Esophagus mucosa (tissue), 1 donor: ENCODE measurements around the gene IL17D. TPM values are rescaled to one million over a fixed set of nuclear protein-coding genes. Genes with fewer than 3 reads are reported as not detected.

Experiments used
- ATAC-seq: fragments of 200-7000 bp; cut with Tn5 transposase; one replicate; pipeline ENCODE4 v1.9.1; 2020
- total RNA-seq: library from RNA; stranded (reverse); gene quantifications from one replicate; pipeline ENCODE4 v1.2.4, GENCODE V29; 2023
- donor health status: DM: yes; HTN: yes; CAD: no.

Gene IL17D
- total RNA-seq, 1 donor from 2014 or later, result 0.28 TPM

DNA sequence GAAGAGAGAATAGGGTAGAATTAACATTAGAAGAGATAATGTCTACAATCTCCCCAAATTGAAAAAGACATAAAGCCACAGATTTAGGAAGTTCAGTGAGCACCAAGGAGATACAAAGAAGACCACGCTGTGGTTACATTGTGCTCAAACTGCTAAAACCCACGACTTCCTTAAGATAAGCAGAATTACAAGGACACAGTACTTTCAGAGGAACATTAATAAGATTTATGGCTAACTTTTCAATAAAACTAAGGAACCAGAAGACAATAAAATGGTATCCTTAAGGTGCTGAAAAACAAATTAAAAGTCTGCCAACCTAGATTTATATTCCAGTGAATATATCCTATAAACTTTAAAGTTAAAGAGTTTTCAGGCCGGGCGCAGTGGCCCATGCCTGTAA is 7.4 kb upstream of the IL17D start:
- no peak for ATAC-seq

DNA sequence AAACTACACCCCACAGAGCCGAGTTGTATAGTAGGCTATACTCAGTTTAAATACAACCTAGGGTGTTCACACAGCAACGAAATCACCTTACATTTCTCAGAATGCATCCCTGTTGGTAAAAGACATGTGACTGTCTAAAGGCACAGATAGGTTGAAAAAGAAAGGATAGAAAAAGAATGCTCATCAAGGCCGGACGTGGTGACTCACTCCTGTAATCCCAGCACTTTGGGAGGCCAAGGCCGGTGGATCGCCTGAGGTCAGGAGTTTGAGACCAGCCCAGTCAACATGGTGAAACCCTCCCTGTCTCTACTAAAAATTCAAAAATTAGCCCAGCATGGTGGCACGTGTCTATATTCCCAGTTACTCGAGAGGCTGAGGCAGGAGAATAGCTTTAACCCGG is 3.8 kb upstream of the IL17D start:
- no peak for ATAC-seq

DNA sequence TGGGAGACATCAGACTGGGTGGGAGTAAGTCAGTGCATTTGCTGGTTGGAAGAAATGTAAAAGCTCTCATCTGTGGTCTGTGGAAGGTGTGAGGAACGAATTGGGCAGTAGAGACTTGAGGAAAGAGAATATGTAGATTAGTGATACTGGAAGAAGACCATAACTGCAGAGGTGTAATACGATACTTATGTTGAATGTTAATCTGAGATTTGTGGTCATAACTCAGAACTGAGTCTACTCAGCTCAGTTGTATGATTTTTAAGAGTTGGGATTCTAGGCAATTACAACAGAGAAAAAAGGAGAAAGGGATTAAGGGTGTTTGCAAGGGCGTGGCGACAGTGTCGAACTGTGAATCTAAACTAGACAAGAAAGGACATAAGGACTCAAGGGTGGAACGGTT is 3.2 kb upstream of the IL17D start:
- no peak for ATAC-seq

DNA sequence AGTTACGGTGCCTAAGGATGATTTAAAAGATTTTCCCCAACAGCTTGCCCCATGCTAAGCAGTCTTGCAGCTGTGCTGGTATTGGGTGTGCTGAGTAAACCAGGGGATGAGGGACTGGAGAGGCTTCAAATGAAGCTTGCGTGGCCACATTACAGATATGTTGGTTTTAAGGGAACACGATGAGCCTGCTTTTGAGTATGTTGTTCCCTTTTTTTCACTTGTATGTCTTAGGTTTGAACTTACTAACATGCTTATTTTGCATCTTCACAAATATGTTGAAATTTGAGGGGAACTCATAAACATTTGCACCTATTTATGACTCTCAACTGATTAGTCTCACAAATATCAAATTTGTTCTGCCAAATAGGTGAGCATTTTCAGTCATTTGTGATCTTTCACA is 2.0 kb upstream of the IL17D start:
- no peak for ATAC-seq

DNA sequence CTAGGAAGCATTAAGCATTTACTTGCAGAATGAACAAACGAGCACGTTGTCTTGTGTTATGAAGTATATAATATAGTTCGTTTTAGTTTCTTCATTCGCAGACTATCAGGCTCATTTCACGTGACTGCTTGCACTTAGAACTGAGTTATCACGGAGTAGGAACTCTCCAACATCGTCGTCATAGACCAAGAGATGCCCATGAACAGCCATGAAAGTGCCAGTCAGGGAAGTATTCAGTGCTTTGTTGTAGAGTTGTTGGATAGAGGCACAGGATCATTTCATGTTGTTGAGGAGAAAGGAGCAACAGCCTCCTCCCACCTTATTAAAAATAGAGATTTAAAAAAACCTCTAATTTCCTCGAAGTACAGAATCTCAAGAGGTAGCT is 977 bp upstream of the IL17D start:
- ATAC-seq, result no peak

DNA sequence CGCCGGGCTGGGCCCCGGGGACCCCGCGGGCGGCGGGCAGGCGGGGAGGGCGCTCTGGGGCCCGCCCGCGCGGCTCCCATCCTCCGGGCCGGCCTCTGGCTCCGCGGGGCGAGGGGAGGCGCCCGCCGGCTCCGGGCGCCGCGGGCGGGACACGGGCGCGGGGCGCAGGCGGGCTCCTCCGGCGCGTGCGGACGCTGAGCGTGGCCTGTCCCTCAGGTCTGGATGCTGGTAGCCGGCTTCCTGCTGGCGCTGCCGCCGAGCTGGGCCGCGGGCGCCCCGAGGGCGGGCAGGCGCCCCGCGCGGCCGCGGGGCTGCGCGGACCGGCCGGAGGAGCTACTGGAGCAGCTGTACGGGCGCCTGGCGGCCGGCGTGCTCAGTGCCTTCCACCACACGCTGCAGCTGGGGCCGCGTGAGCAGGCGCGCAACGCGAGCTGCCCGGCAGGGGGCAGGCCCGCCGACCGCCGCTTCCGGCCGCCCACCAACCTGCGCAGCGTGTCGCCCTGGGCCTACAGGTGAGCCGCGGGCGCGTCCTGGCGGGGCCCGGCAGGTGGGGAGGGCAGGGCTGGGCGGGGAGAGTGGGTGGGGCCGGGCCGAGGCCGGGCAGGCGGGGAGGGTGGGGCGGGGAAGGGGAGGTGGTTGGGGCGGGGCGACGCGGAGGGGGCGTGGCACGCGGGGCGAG is 420 bp downstream of the IL17D start:
- ATAC-seq, result peak; percentile 89

DNA sequence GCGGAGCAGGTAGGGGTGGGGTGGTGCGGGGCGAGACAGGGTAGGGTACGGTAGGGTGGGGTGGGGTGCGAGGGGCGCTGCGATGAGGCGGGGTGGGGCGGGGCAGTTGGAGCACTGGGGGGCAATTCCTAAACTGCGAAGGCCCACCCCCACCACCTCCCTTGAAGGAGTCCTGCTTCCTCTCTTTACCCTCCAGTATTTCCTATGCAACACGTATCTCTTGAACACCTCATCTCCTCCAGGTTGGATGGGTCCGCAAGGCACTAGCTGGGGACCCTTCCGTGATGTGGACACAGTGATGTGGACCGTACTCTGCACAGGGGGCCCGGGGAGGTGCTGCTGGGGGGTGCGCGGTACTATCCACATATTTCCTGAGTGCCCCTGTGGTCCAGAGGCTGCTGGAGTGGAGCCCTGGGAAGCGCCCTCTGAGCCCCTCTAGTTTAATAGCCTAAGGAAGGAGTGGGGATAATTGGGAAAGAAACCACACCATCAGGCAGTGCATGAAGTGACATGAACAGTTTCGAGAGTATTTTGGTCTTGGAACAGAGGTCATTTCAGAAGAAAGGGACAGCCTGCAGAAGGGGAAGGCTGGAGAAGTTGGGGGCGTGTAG is 1.1 kb downstream of the IL17D start:
- no peak for ATAC-seq

DNA sequence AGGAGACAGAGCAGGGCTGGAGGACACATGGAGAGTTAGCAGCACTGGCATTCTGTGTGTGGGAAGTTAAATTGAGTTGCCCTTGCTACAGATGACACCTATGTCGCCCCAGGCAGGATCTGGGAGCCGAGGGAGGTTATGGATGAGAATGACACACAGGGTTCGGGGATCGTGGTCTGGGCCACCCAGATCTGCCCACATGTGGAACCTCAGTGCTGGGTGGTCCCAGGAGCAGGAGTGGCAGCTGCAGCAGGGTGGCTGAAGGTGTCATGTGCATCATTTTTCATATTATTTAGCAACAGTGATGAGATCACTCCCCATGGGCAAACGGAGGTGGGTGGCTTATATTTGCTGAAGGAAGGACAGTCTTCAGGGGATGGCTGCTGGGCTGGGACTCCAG is 3.2 kb downstream of the IL17D start:
- ATAC-seq, result no peak

DNA sequence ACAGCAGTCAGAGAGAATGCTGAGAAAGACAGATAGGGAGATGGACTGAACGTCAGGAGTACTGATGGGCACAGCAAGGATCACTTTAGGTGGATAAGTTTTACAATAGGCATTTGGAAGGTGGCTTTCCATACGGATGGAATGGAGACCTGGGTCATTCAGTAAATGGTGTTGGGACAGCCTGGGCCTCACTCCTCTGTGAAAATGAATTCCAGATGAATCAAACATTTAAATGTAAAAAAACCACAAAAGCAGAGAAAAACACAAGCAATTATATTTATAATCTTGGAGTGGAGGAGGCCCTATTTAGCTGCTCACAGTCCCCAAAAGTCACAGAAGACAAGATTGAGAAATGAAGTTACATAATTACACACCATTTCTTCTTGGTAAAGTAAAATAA is 4.7 kb downstream of the IL17D start:
- ATAC-seq, result no peak

DNA sequence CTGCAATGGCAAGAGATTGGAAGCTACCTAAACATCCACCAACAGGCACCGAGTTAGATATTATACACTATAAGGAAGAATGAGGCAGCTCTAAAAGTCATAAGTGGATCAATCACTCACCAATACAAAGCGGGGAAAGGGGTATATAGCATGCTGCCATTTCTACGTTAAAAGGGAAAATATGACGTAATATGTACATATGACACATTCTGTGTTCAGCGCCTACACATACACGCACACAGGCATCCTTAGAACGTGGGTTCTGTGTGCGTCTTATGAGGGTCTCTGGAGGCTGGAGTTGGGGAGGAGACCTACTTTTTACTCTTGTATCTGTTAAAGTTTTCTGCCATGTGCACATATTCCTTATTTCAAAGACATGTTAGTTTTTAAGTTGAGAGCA is 5.9 kb downstream of the IL17D start:
- ATAC-seq, result no peak

DNA sequence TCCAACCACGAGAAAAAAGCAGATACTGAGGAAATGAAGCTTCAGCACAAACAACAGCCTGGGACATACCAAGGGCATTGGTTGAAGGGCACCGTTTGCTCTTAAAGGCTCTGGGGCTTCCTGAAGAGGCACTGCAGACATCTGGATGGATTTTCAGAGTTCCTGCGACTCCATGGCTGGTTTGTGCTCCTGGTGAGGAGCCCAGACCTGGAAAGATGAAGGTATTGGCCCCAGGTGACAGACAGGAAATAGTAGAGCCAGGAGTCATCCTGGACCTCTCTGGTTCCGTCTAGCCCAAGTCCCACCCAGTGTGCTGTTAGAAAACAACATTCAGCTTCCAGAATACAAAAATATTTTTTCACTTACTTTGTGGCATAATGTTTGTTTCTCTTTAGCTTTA is 6.3 kb downstream of the IL17D start:
- no peak for ATAC-seq

DNA sequence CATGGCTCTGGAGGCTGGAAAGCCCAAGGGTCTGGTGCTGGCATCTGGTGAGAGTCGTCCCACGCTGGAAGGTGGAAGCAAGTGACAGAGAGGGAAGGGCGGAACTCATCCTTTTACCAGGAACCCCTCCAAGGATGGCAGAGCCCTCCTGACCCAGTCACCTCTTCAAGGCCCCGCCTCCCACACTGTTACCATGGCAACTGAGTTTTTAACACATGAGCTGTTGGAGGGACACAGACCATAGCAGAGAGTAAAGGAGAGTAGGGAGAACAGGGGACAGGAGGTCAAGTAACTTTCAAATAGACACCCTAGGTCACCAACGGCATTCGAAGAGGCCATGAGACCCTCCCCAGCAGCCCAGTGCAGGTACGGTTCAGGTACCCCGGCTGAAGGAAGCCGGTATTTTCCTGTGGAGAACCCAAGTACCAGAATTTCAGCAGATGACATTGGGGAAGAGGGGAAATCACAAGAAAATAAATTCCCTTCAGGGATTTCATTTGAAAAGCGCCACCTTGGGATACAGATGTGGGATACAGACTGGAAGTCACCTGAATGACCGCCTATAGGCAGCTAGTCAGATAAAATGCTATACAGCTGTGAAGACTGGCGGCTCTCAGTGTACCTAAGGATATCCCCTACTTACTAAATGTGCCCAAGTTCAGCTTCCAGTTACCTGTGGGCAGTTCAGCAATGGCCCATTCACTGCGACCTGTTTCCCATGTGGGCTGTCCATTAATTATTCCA is 8.0 kb downstream of the IL17D start:
- no peak for ATAC-seq

DNA sequence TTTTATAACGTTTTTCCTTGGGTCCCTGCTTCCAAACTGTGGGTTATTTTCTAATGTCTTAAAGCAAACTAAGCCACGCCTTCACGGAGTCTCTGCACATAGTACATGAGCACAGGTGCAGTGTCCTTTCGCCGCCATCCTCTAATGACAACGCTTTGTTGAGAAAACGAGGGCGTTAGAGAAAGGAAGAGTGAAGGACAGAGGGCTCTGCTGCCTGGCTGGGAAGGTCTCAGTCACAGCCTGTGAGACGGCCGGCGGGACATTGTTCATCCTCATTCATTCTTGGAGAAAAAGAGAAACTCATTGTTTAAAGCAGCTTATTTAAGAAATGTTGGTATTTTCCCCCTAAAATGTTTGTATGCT is 9.5 kb downstream of the IL17D start:
- ATAC-seq, result no peak

DNA sequence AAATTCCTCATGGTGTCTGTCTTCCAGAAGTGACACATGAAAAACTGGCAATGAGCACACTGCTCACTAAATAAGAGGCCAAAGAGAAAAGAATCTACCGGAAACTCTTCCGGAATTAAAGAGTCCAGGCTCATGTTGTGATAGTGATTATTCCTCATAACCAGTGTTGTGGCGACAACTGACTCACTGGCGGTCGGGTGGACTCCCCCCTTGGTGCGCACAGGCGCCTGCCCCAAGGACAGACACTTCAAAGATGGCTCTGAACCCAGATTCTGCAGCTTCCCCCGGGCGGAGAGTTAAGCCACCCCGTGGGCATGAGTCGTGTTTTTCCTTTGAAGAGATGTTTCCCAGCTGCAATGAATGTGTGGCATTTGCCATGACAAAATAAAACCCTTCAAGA is 10.3 kb downstream of the IL17D start:
- no peak for ATAC-seq

DNA sequence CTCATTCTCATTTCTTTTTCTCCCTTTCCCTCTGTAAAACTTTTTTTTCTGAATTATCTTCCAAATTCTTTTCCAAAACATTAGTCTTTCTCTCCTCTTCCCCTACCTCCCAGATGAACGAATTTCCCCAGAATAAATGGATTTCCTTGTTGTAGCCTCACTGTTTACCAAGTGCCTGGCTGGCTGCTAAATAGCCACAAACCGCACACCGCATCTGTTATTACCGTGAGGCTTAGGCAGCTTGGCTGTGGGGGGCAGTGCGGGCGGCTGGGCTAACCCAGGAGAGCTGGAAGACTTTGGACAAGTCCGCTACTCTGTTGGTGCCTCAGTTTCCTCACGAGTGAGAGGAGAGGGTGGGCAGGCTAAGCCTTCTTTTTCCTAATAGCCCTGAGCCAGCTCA is 10.7 kb downstream of the IL17D start:
- no peak for ATAC-seq

DNA sequence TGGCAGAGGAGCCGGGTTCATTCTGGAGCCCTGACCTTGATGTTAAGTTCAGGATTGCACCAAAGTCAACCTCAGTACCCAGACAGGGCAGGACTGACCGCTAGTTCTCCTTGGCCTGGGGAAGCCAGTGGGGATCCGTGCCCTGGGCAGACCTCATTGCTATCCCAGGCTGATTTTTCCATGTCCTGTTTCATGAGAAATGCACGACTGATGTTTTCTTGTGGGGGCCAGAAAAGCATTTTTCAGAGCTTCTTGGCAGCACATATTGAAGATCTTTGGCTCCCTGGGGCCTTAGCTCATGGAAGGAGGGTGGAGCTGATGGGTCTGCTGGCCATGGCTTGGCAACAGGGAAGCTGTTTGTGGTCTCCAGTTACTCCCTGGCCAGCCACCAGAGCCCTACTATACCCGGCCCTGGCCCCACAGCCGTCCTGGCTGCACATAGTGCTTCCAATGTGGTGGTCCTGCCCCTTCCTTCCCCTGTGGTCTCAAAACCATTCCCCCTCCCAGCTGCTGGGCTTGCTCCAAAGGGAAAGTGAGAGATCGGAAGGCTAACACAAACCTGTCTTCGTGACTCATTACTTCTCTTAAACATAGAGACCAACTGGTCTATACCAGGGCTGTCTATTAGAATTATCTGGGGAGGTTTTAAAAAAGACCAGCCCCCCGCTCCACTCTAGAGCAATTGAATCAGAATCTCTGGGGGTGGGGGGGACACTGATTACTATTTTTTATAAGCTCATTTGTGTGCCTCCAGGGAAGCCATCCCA is 11.2 kb downstream of the IL17D start:
- ATAC-seq, result no peak

DNA sequence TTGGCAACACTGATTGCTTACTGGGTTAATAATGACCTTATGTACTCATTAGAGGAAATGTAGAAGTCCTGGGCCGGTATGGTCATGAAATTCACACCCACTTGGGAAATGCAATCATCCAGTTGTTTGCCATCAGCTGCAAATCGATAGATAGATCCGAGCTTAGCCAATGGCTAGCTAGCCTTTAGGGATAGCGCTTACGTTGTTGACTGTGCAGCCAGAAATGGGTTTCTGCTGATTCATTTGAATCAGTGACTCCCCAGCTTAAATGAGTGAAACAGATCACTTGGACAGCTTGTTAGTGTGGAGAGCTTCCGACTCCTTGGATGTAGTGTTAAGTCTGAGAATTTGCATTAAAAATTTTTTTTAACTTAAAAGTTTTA is 11.8 kb downstream of the IL17D start:
- ATAC-seq, result no peak

DNA sequence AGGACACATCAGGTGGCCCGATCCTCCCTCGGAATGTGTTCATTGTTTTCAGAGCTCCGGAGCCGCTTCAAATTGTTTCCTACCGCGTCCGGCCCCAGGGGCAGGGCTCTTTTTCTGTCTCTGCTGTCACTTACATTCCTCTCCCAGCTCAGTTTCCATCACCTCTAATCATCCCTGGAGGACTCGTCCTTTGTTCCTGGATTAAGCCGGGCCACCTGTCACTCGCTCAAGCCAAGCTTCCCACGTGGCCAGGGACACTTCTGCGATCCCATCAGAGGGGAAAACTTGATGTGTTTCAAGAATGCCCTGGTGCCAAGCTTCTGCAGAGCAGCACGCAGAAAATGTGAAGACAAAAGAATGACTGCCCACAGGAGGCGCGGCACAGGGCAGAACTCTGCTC is 13.5 kb downstream of the IL17D start:
- no peak for ATAC-seq

DNA sequence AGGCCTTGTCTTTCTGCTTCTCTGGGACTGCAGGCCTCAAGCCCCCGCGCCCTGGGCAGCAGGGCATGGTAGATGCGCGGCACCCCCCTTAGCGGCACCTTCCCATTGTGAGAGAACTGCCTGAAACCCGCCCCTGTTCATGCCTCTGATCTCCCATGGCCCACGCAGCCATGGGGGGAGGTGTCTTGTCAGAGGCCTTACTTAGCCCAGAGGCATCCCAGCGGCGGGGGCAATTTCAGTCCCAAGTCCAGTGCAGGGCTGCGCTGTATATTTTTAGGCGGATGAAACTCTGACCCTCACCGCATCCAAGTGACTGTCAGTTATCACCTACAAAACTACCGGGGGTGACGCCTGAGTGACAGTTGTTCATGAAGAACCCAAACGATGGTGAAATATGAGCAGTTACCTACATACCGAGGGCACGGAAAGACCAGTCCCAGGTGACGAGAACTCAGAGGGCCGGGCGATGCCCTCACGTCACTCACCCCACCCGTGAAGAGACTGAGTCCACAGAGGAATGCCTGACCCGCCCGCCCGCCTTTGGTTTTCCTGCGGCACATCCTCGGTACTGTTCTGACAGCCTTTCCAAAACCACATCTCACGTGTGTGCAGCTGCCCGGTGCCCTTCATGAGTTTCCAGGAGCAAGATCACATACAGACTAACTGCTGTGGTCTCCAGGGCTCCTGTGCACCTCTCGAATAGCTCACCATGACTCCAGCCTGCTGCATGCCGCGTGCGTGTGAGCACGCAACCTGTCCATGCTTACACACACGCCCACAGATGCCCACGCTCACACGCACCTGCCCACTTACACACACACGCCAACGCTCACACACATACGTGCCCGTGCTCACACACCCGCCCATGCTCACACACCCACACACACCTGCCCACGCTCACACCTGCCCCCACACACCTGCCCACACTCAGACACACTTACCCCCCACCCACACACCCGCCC is 14.4 kb downstream of the IL17D start:
- no peak for ATAC-seq

DNA sequence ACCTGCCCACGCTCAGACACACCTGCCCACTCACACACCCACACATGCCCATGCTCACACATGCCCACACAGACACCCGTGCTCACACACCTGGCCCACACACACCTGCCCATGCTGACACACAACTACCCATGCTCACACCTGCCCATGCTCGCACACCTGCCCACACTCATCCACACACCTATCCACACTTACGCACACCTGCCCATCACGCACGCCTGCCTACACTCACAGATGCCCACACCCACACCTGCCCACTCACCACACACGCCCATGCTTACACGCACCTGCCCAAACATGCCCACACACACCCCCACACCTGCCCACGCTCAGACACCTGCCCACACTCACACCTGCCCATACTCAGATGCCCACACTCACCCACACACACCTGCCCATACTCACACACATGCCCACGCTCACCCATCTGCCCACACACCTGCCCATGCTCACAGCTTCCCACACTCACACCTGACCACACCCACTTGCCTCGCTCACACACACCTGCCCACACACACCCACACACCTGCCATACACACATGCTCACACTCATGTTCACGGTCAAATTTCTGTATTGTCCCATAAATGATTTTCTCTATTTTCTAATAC is 15.6 kb downstream of the IL17D start:
- ATAC-seq, result no peak

DNA sequence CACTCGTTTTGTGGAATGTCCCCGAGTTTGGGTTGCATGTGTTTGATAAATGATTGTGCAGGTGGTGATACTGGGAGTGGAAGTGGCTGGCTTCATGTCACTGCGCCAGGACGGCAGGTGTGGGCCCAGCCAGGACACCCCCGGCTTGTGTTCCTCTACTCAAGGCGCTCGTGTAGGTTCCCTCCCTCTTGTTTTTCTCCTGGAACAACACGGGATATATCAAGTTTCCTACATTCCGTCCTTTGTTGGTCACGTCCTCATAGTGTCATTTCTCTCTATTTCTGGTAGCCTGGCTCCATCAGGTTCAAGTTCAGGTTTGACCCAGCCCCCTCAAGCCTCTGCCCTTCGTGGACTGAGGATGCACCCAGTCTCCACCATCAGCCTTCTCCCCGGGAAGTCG is 16.3 kb downstream of the IL17D start:
- ATAC-seq, result no peak

DNA sequence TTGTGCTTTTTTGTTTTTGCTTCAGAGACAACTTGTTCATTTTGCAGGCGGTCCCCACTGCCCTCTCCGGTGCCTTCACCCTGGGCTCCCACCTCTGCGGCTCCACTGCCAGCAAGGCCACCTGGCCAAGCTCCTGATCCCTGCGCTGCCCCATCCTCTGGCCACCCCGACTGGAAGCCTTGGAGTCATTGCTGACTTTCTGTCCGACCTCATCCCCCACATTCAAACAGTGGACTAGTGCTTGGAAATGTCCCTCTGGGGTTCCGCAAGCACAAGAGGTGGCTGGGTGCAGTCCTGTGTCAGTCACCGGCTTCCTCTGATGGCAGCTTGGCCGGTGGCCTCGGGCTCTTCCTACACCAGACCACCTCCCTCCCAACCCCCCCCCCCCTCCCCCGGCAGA is 17.0 kb downstream of the IL17D start:
- ATAC-seq, result no peak
